Aorta (tissue), 5 donors: Measurements from ENCODE around the gene CRYZ. TPM values are rescaled to one million over a fixed set of nuclear protein-coding genes. Genes with fewer than 3 reads are reported as not detected.

Experiments
- ATAC-seq: fragments of 200-7000 bp; cut with Tn5 transposase; one replicate; pipeline ENCODE4 v1.9.1; 2022; ENCODE audit warnings: moderate library complexity; ENCODE audit not compliant: low FRiP score
- DNase-seq, 2 donors: peaks; one replicate each; pipeline ENCODE4 v3.0.0-alpha.2; 2020
- H3K27ac ChIP-seq, 2 donors: one replicate each; pipeline ENCODE4 v1.5.1; 2013; ENCODE audit warnings: low read length in 2 of 2, mild to moderate bottlenecking in 2 of 2, moderate library complexity in 2 of 2, control low read depth in 1 of 2, inconsistent platforms in 1 of 2, low read depth in 1 of 2
- H3K27me3 ChIP-seq, 2 donors: one replicate each; pipeline ENCODE4 v1.6.1; 2013; ENCODE audit warnings: control low read depth in 1 of 2, low read length in 1 of 2, mild to moderate bottlenecking in 1 of 2, moderate library complexity in 1 of 2; ENCODE audit not compliant: insufficient read depth in 2 of 2, control insufficient read depth in 1 of 2
- H3K36me3 ChIP-seq, 2 donors: one replicate each; pipeline ENCODE4 v1.6.1; 2013; ENCODE audit warnings: control low read depth in 1 of 2, low read length in 1 of 2, mild to moderate bottlenecking in 1 of 2; ENCODE audit not compliant: insufficient read depth in 2 of 2, control insufficient read depth in 1 of 2
- H3K4me1 ChIP-seq, 2 donors: one replicate each; pipeline ENCODE4 v1.6.1; 2013; ENCODE audit warnings: low read length in 2 of 2, control low read depth in 1 of 2, mild to moderate bottlenecking in 1 of 2, moderate library complexity in 1 of 2; ENCODE audit not compliant: insufficient read depth in 2 of 2, control insufficient read depth in 1 of 2
- H3K4me3 ChIP-seq, 2 donors: one replicate each; pipeline ENCODE4 v1.5.1; 2013; ENCODE audit warnings: low read length in 2 of 2, control low read depth in 1 of 2, mild to moderate bottlenecking in 1 of 2
- H3K9me3 ChIP-seq: one replicate; pipeline ENCODE4 v1.6.1; 2013; ENCODE audit warnings: mild to moderate bottlenecking, low read length; ENCODE audit not compliant: control insufficient read depth
- WGBS, 2 donors: extraction: QIAGEN DNeasy Blood & Tissue Kit; methylation state at CpG; one replicate each; pipeline ENCODE4 v1.1.7; 2013; 5-methylcytosine and 5-hydroxymethylcytosine counted together
- intact Hi-C, 2 donors: fragments of 100-400 bp; cut with DNase I; formaldehyde crosslinking; loops; one replicate each; pipeline versions ENCODE4 v1.14.2 to v1.15.0; 2022
- long read RNA-seq, 2 donors: library from polyadenylated mRNA; unstranded; transcript quantifications; one replicate each; pipeline ENCODE4 v2.0.0, GENCODE V29; 2020 to 2021
- polyA plus RNA-seq, 2 donors: library from polyadenylated mRNA; stranded (reverse); fragments of 200-250 nt; gene quantifications; one replicate each; pipeline ENCODE4 v1.2.3, GENCODE V29; 2013
- total RNA-seq, 2 donors: library from RNA; stranded (reverse); fragmentation: NEBNext Ultra II Directional; extraction: Animal tissue kit (Norgen Biotek cat#: 25700); gene quantifications; one replicate each; pipeline ENCODE4 v1.2.1, GENCODE V29; 2021
- donor health status: healthy with polysubstance abuse.
- donor health status: Bipolar disorder and iron deficiency.
- donor health status: DM: no; HTN: no; CAD: no.
- donor health status: DM: no; HTN: no; CAD: no.
- donor health status: DM: yes; HTN: yes; CAD: no.

The CRYZ gene, protein sequence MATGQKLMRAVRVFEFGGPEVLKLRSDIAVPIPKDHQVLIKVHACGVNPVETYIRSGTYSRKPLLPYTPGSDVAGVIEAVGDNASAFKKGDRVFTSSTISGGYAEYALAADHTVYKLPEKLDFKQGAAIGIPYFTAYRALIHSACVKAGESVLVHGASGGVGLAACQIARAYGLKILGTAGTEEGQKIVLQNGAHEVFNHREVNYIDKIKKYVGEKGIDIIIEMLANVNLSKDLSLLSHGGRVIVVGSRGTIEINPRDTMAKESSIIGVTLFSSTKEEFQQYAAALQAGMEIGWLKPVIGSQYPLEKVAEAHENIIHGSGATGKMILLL
- total RNA-seq, result 10 to 100 TPM; 24.2 to 28.7 TPM
- polyA plus RNA-seq, result 10 to 100 TPM; 23.8 to 36.5 TPM
- long read RNA-seq, donor 1, transcript CRYZ-201 (9 exons, 1,888 nt), result major isoform, 52 of 65 reads
- long read RNA-seq, donor 1, partial matches to known transcripts, result 4 of 65 reads
- long read RNA-seq, donor 1, other reads (novel, unspliced or antisense), result 4 of 65 reads
- long read RNA-seq, donor 2, transcript CRYZ-201 (9 exons, 1,888 nt), result major isoform, 14 of 19 reads
- long read RNA-seq, donor 2, partial matches to known transcripts, result 1 of 19 reads
- long read RNA-seq, donor 2, other reads (novel, unspliced or antisense), result 4 of 19 reads

DNA sequence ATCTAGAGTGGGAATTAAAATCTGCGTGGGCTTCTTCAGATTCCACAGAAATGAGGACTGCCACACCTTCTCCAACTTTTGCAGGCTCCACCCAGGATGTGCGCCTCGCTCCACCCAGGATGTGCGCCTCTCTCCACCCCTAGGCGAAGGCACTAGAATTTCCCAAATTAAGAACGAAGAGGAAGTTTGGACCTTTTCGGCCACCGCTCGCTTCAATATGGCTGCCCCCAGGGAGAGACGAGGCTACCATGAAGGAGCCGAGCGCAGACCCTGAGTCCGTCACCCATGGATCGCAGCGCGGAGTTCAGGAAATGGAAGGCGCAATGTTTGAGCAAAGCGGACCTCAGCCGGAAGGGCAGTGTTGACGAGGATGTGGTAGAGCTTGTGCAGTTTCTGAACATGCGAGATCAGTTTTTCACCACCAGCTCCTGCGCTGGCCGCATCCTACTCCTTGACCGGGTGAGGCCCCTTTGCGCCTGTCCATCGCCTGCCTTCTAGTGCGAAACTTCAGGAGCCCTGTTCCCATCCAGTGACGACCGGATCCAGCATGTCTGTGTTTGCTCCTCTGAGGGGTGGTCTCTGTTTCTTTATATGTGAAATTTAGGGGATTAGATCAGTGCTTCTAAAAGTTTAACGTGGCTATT is at the start of gene CRYZ, which contains the start of gene TYW3:
Gene CRYZ (minus strand): TSS at position 91 of the 644 bp plus-strand sequence. CDS start 8,229 bp downstream, outside the sequence.
Gene TYW3 (plus strand): TSS at position 193 of the 644 bp plus-strand sequence. CDS start 93 bp downstream, at position 286.
- ATAC-seq (peak; percentile 99), DNase-seq (peak; percentile 93 to 96)
- Histone ChIP-seq H3K4me3 (peak within 1 kb of the TSS; percentile 81 to 94), H3K9me3 (no peaks in the 10 kb centered on the region), H3K4me1 (peaks cover 9 to 12% of the 10 kb centered on the region in 2 donors), H3K36me3 (peaks cover 0 to 5% of the 10 kb centered on the region in 2 donors), H3K27ac (peak within 1 kb of the TSS; percentile 21 to 96), H3K27me3 (no peaks in the 10 kb centered on the region)
- intact Hi-C loops, result loop anchor here in 1 of 2 donors (10.0 kb wide), 1 partner anchor 538 kb away; the partner anchor contains the start of genes FPGT and LRRIQ3
- WGBS, 2 donors, result 1 to 2% methylated on average over 30 of the region's 30 CpGs

DNA sequence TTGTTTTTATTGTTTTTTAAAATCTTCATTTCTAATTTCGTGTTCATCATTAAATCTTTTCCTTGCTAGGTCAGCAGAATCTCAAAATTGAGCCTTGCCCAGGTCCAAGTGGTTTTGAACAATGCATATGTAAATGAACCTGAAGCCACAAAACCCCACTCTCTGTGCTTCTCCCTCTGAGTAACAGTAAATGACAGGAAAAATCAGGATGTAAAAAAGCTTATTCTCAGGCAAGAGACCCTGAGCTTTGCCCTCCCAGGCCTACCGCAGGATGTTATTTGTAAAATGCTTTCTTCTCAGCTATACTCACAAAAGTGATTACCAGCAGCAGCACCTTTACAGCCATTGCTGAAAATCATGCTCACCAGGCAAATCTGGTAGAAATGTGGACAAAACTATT is 47.7 kb upstream of the CRYZ start:
- Histone ChIP-seq H3K9me3 (no peaks in the 10 kb centered on the region), H3K4me3 (no peak overlapping the region), H3K36me3 (no peaks in the 10 kb centered on the region), H3K27me3 (peaks cover 0 to 1% of the 10 kb centered on the region in 2 donors), H3K4me1 (no peaks in the 10 kb centered on the region), H3K27ac (no peak overlapping the region)
- no peak for ATAC-seq
- intact Hi-C loops, result no loop called here
- WGBS, 2 donors, result 31 to 39% methylated on average over 2 of the region's 2 CpGs
- DNase-seq, result no peak

DNA sequence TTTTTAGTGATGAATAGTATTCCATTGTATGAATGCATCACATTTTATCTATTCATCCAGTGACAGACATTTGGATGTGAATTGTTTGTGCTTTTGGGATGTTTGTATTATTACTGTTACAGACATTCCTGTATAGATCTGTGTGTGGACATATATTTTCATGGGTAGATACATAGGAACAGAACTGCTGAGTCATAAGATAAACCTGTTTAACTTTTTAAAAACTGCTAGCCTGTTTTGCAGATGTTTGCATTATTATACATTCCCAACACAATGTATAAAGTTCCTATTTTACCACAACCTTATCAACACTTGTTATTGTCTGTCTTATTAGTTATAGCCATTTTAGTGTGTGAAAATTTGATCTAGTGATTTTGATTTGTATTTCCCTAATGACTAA is 46.9 kb upstream of the CRYZ start:
- intact Hi-C loops, result no loop called here
- H3K4me1 ChIP-seq, result no peaks in the 10 kb centered on the region
- H3K9me3 ChIP-seq, result no peaks in the 10 kb centered on the region
- H3K36me3 ChIP-seq, result no peaks in the 10 kb centered on the region
- no peak overlapping the region for H3K4me3 ChIP-seq
- ATAC-seq (no peak), DNase-seq (no peak)
- H3K27me3 ChIP-seq, result peaks cover 0 to 1% of the 10 kb centered on the region in 2 donors
- no peak overlapping the region for H3K27ac ChIP-seq

DNA sequence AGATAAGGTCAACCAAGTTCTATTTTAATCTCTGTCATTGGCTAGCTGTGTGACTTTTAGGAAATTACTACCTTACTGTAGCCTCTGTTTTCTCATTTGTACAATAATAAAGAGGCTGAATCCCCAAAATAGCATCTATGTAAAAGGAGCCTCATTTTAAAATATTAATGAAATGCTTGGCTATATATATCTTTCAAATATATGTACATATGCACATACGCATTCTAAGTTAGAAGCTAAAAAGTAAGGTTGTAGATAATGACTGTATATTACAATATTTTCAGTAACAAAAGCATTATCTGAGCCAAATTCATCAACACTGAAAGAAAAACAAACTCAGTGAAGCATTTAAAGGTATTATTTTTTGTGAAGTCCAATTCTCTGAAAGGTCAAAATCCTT is 44.7 kb upstream of the CRYZ start:
- H3K4me3 ChIP-seq, result no peak overlapping the region
- no peak for DNase-seq
- H3K4me1 ChIP-seq, result no peaks in the 10 kb centered on the region
- intact Hi-C loops, result no loop called here
- H3K36me3 ChIP-seq, result no peaks in the 10 kb centered on the region
- H3K9me3 ChIP-seq, result no peaks in the 10 kb centered on the region
- 79 to 82% methylated on average over 1 of the region's 1 CpG for WGBS, 2 donors
- ATAC-seq, result no peak
- no peak overlapping the region for H3K27ac ChIP-seq
- peaks cover 0 to 1% of the 10 kb centered on the region in 2 donors for H3K27me3 ChIP-seq

DNA sequence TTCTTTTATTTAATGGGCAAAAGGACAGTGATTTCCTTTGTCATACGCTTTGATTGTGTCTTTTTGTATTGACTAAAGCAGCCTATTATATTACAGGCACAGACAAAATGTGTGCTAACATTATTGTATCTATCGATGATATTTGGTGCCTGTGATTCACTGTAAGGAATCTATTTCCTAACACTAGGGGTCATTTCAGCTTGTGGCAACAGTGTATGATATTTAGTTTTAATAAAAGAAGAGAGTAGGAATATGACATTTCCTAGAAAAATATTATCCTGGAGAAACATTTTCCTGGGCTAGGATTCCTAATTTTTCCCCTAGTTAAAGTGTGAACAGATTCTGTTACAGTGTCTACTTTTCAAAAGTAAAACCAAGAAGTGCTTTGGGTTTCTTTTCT is 42.9 kb upstream of the CRYZ start:
- H3K4me1 ChIP-seq, result no peaks in the 10 kb centered on the region
- H3K27ac ChIP-seq, result no peak overlapping the region
- no peaks in the 10 kb centered on the region for H3K36me3 ChIP-seq
- no peaks in the 10 kb centered on the region for H3K27me3 ChIP-seq
- DNase-seq (no peak), ATAC-seq (no peak)
- 87 to 94% methylated on average over 2 of the region's 2 CpGs for WGBS, 2 donors
- no peak overlapping the region for H3K4me3 ChIP-seq
- intact Hi-C loops, result no loop called here
- no peaks in the 10 kb centered on the region for H3K9me3 ChIP-seq

DNA sequence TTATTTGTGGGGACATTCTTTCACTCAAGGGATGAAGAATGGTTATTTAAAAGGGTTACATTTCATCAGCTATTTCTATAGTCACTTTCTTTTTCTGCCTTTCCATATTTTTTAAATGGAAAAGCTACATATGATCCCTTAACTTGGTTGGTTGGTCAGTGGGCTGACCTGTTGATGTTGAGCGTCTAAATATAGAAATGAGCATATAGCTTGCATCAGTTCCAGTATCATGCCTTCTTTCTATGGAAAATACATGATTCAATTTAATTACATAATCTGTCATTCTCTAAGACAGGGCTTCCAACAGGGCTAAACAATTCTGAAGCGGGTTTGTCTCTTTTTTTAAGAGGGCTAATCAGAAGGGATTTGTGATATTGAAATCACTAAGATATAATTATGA is 40.7 kb upstream of the CRYZ start:
- WGBS, 2 donors, result 24 to 34% methylated on average over 2 of the region's 2 CpGs
- DNase-seq, result no peak
- H3K36me3 ChIP-seq, result no peaks in the 10 kb centered on the region
- H3K27ac ChIP-seq, result no peak overlapping the region
- intact Hi-C loops, result loop anchor here in 1 of 2 donors (5.0 kb wide), 1 partner anchor 429 kb away; no protein-coding TSS in a partner anchor
- H3K27me3 ChIP-seq, result no peaks in the 10 kb centered on the region
- no peak for ATAC-seq
- H3K9me3 ChIP-seq, result no peaks in the 10 kb centered on the region
- no peaks in the 10 kb centered on the region for H3K4me1 ChIP-seq
- H3K4me3 ChIP-seq, result no peak overlapping the region

DNA sequence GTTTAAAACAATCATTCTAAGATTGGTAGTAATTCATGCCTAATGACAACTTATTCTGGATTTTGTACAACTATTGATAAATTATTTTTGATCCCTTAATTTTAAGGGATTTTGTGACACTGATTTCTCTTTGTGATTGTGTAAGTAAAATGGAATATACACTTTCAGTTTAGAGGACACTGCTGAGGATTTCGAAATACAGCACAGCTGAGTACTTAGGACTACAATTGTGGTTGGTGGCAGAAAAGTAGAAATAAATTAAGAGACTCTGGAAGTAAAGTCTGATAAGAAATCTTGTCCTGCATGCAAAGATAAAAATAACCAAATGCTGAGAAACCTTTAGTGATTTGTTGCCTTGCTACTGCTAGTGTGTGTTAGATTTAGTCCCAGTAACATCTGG is 40.1 kb upstream of the CRYZ start:
- DNase-seq (no peak), ATAC-seq (no peak)
- WGBS, 2 donors, result 43 to 50% methylated on average over 1 of the region's 1 CpG
- intact Hi-C loops, result loop anchor here in 1 of 2 donors (5.0 kb wide), 1 partner anchor 429 kb away; no protein-coding TSS in a partner anchor
- no peaks in the 10 kb centered on the region for H3K9me3 ChIP-seq
- H3K27ac ChIP-seq, result no peak overlapping the region
- H3K27me3 ChIP-seq, result no peaks in the 10 kb centered on the region
- H3K36me3 ChIP-seq, result no peaks in the 10 kb centered on the region
- no peak overlapping the region for H3K4me3 ChIP-seq
- no peaks in the 10 kb centered on the region for H3K4me1 ChIP-seq

DNA sequence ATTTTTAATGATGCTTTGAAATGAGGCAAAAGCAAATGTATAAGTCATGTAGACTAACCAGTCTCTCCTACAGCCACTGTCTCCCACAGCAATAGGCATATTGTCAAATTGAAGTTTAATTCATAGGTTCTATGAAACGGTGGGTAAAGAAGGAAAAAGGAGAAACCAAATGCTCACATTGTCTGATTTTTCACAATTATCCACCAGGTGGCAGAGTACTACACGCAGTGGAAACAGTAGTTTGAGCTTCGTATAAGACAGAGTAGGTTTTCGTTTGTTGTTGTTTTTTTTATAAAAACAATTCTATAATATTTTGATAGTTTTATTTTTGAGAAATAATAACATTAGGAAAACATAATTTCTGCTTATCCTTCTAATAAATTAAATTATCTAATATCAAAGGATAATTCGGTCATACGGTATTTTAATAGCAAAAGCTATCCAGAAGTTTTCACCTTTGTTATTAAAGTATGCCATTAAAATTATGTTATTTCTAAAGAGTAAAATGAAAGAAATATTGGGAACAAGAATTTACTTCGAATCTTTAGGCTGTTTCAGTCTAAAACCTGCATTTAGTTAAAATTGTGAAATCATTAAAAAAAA is 39.2 kb upstream of the CRYZ start:
- Histone ChIP-seq H3K27ac (no peak overlapping the region), H3K27me3 (no peaks in the 10 kb centered on the region), H3K9me3 (no peaks in the 10 kb centered on the region), H3K4me1 (no peaks in the 10 kb centered on the region), H3K36me3 (no peaks in the 10 kb centered on the region), H3K4me3 (no peak overlapping the region)
- DNase-seq (no peak), ATAC-seq (no peak)
- 23 to 24% methylated on average over 7 of the region's 7 CpGs for WGBS, 2 donors
- intact Hi-C loops, result loop anchor here in 1 of 2 donors (5.0 kb wide), 1 partner anchor 430 kb away; no protein-coding TSS in a partner anchor
